GM06990 (cell line): ENCODE measurements around the gene KLF2.
"Not testable (repeated sequence)": the region's sequence is repeated elsewhere in the genome, so short reads cannot be mapped to it uniquely, and the experiment has no call there.

Experiments used
- DNase-seq: peaks from one replicate; pipeline ENCODE4 v3.0.0-alpha.2; 2011; ENCODE audit not compliant: insufficient read length; ENCODE audit errors: extremely low read depth
- H3K27me3 ChIP-seq: replicated peaks from 2 replicates; pipeline ENCODE4 v1.6.0; 2011; ENCODE audit warnings: low read length; ENCODE audit not compliant: control insufficient read depth, insufficient read depth
- H3K36me3 ChIP-seq: 2 replicates; pipeline ENCODE4 v1.5.1; 2011; ENCODE audit warnings: low read length; ENCODE audit not compliant: control insufficient read depth, insufficient read depth
- H3K4me3 ChIP-seq: replicated peaks from 2 replicates; pipeline ENCODE4 v1.5.1; 2011; ENCODE audit warnings: low read depth, mild to moderate bottlenecking, control low read depth, low read length
- CTCF ChIP-seq: IDR thresholded peaks from 2 replicates; pipeline ENCODE4 v1.5.1; 2011; ENCODE audit warnings: low read length, control low read depth, mild to moderate bottlenecking, inconsistent platforms; ENCODE audit not compliant: insufficient read depth, poor library complexity, severe bottlenecking

Gene KLF2

GRCh38 chr19:16340654-16341053 lies 16.0 kb downstream of the KLF2 start:
- no peak for DNase-seq
- Histone ChIP-seq H3K27me3 (no peaks in the 10 kb centered on the region), H3K4me3 (no peak overlapping the region), H3K36me3 (no peaks in the 10 kb centered on the region)
- no peak for TF ChIP-seq CTCF

GRCh38 chr19:16342002-16342715 lies 17.5 kb downstream of the KLF2 start:
- Histone ChIP-seq H3K4me3 (no peak overlapping the region; the same call in 1 of the 2 replicates), H3K27me3 (no peaks in the 10 kb centered on the region), H3K36me3 (no peaks in the 10 kb centered on the region)
- no peak for TF ChIP-seq CTCF
- peak; percentile 78 for DNase-seq

- no peak for DNase-seq
- TF ChIP-seq CTCF = no peak
- Histone ChIP-seq H3K27me3 (no peaks in the 10 kb centered on the region), H3K36me3 (no peaks in the 10 kb centered on the region), H3K4me3 (no peak overlapping the region)
These were observed 18.5 kb downstream of the KLF2 start for GRCh38 chr19:16343156-16343555.

GRCh38 chr19:16345457-16345856 lies 20.8 kb downstream of the KLF2 start:
- no peak for TF ChIP-seq CTCF
- no peaks in the 10 kb centered on the region for H3K27me3 ChIP-seq
- no peak overlapping the region for H3K4me3 ChIP-seq
- DNase-seq = no peak
- H3K36me3 ChIP-seq = no peaks in the 10 kb centered on the region

GRCh38 chr19:16347099-16347498 lies 22.5 kb downstream of the KLF2 start:
- not testable (repeated sequence) for H3K4me3 ChIP-seq, H3K36me3 ChIP-seq, H3K27me3 ChIP-seq, DNase-seq

GRCh38 chr19:16347706-16348105 lies 23.1 kb downstream of the KLF2 start:
- no peak for TF ChIP-seq CTCF
- Histone ChIP-seq H3K4me3 (no peak overlapping the region), H3K27me3 (no peaks in the 10 kb centered on the region), H3K36me3 (no peaks in the 10 kb centered on the region)
- DNase-seq = no peak
